ENCODE data around the gene ZDHHC1.

DNA sequence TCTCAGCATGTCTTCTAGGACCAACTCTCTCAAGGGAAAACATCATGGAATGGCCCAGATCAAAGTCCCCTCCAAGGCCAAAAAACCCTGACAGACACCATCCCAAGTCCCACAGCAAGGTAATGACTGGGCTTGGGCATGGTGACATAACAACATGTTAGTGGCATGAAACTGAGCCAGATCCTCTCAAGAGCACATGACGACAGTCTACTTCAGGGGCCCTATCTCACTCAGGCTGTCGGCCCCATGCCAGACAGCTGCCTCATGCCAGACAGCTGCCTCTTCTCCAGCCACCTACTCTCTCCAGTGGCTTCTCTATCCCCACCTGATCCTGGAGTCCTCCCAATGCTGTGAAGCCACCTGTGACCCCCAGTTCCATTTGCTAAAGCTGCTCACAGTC, 33.1 kb upstream of the ZDHHC1 start:
- TF ChIP-seq CTCF (IDR thresholded peaks at IDR 0.05) (no peak), POLR2AphosphoS5 (IDR thresholded peaks at IDR 0.05) (no peak)

Measured in prostate gland (tissue), 2 donors.